PC-3 (cell line): ENCODE measurements around the gene SPRR5. TPM values are rescaled to one million over a fixed set of nuclear protein-coding genes. Genes with fewer than 3 reads are reported as not detected.
A peak's percentile ranks its signal among the peaks of the same experiment; 100 is the strongest.

Experiments
- ATAC-seq: fragments of 200-7000 bp; cut with Tn5 transposase; 2 replicates; pipeline ENCODE4 v1.9.1; 2020; ENCODE audit warnings: mild to moderate bottlenecking, moderate library complexity
- BruUV-seq: library from RNA; stranded (reverse); fragments of 400-500 nt; replicated peaks from 2 replicates; lab custom pipeline; 2021; lab: Mats Ljungman, UMichigan
- CTCF ChIA-PET: fragments of 300-600 bp; sonication (Branson Sonifier 250); formaldehyde crosslinking; loops from one replicate; lab custom pipeline; 2022; ENCODE audit warnings: antibody characterized with exemption; lab: Charles Lee
- POLR2A ChIA-PET: fragments of 300-600 bp; sonication (Branson Sonifier 250); formaldehyde crosslinking; loops from one replicate; lab custom pipeline; 2022; ENCODE audit warnings: antibody characterized with exemption; ENCODE audit not compliant: unreplicated experiment; lab: Charles Lee
- DNase-seq: peaks from one replicate; pipeline ENCODE4 v3.0.0-alpha.2; 2015
- H2AFZ ChIP-seq: fragments of 300-600 bp; sonication (generic); 2 replicates; pipeline ENCODE4 v1.6.0; 2016; ENCODE audit warnings: antibody characterized with exemption, low read length
- H3F3A ChIP-seq: fragments of 300-600 bp; sonication (generic); one replicate; pipeline ENCODE4 v1.6.0; 2017; ENCODE audit warnings: antibody characterized with exemption, low read length, control low read depth, mild to moderate bottlenecking; ENCODE audit not compliant: unreplicated experiment
- H3K27ac ChIP-seq: fragments of 300-600 bp; sonication (generic); 2 replicates; pipeline ENCODE4 v1.5.1; 2016; ENCODE audit warnings: mild to moderate bottlenecking, low read length
- H3K27me3 ChIP-seq: fragments of 300-600 bp; sonication (generic); 2 replicates; pipeline ENCODE4 v1.6.1; 2016; ENCODE audit warnings: low read length, mixed read lengths
- H3K36me3 ChIP-seq: fragments of 300-600 bp; sonication (generic); 2 replicates; pipeline ENCODE4 v1.6.1; 2016; ENCODE audit warnings: low read depth, mixed run types, low read length, mixed read lengths
- H3K4me1 ChIP-seq: fragments of 300-600 bp; sonication (generic); 2 replicates; pipeline ENCODE4 v1.5.1; 2016; ENCODE audit warnings: low read length; ENCODE audit not compliant: insufficient read depth
- H3K4me2 ChIP-seq: fragments of 300-600 bp; sonication (generic); 2 replicates; pipeline ENCODE4 v1.6.0; 2016; ENCODE audit warnings: low read length
- H3K4me3 ChIP-seq: fragments of 300-600 bp; sonication (generic); 2 replicates; pipeline ENCODE4 v1.5.1; 2016; ENCODE audit warnings: mild to moderate bottlenecking, low read length, mixed read lengths
- H3K79me2 ChIP-seq: fragments of 300-600 bp; sonication (generic); 2 replicates; pipeline ENCODE4 v1.6.1; 2017; ENCODE audit warnings: low read length, mixed read lengths
- H3K9ac ChIP-seq: fragments of 300-600 bp; sonication (generic); 2 replicates; pipeline ENCODE4 v1.6.0; 2016; ENCODE audit warnings: mild to moderate bottlenecking, low read length
- H3K9me2 ChIP-seq: fragments of 300-600 bp; sonication (generic); replicated peaks from 2 replicates; pipeline ENCODE4 v1.6.1; 2016; ENCODE audit warnings: mixed run types, low read length, mixed read lengths
- H3K9me3 ChIP-seq: fragments of 300-600 bp; sonication (generic); 2 replicates; pipeline ENCODE4 v1.6.1; 2016; ENCODE audit warnings: low read length, mixed read lengths
- H4K20me1 ChIP-seq: fragments of 300-600 bp; sonication (generic); 2 replicates; pipeline ENCODE4 v1.6.1; 2016; ENCODE audit warnings: low read length, mixed read lengths
- EZH2 ChIP-seq: fragments of 300-600 bp; sonication (generic); IDR thresholded peaks from one replicate; pipeline ENCODE4 v1.6.1; 2017; ENCODE audit warnings: antibody characterized with exemption, mild to moderate bottlenecking, low read length; ENCODE audit not compliant: unreplicated experiment
- EZH2phosphoT487 ChIP-seq: fragments of 300-600 bp; sonication (generic); IDR thresholded peaks from 2 replicates; pipeline ENCODE4 v1.6.1; 2018; ENCODE audit warnings: mild to moderate bottlenecking, antibody characterized with exemption, low read length, borderline replicate concordance
- intact Hi-C: fragments of 100-400 bp; cut with micrococcal nuclease; formaldehyde crosslinking; loops from 2 replicates; pipeline ENCODE4 v1.9.0; 2023
- total RNA-seq: library from RNA; depleted of rRNA; stranded (reverse); fragments of >200 nt; gene quantifications from 2 replicates; pipeline ENCODE4 v1.2.3, GENCODE V29; 2014
- TF ChIP-seq, protein P1 (sequence below): fragments of 300-600 bp; sonication (generic); conservative IDR thresholded peaks from 2 replicates; pipeline ENCODE4 v1.5.1; 2017; ENCODE audit warnings: antibody characterized with exemption, low read depth, mild to moderate bottlenecking, low read length

Gene SPRR5
- total RNA-seq, 1 experiment from 2014 or later, result not detected

DNA sequence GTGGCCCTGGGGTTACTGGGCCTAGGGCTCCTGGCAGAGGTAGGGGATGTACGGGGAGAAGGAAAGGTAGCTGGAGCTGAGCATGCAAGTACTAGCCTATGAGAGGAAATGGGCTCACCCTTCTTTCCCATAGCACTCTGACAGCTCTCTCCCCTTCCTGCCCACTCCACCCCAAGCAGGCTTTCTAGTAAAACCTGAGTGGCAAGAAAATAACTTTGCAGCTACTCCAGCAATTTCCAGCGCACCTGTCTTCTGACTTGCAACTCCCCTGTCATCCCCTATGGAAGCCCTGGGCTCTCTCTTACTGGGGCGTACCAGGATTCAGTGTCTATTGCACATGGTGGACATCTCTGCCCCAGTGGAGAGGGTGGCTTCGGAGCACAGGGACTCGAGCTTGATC lies 45.4 kb upstream of the SPRR5 start:
- no peak overlapping the region for H3K27ac ChIP-seq
- peak; percentile 37 for DNase-seq
- no peaks in the 10 kb centered on the region for H3F3A ChIP-seq
- H3K79me2 ChIP-seq, result no peaks in the 10 kb centered on the region
- peaks cover 13% of the 10 kb centered on the region for H3K4me1 ChIP-seq
- H3K9me2 ChIP-seq, result no peaks in the 10 kb centered on the region
- peaks cover 33% of the 10 kb centered on the region for H3K27me3 ChIP-seq
- H3K4me3 ChIP-seq, result no peak overlapping the region
- no peaks in the 10 kb centered on the region for H3K36me3 ChIP-seq
- no peaks in the 10 kb centered on the region for H4K20me1 ChIP-seq
- ATAC-seq, result no peak
- TF ChIP-seq EZH2, result no peak
- TF ChIP-seq, protein P1, sequence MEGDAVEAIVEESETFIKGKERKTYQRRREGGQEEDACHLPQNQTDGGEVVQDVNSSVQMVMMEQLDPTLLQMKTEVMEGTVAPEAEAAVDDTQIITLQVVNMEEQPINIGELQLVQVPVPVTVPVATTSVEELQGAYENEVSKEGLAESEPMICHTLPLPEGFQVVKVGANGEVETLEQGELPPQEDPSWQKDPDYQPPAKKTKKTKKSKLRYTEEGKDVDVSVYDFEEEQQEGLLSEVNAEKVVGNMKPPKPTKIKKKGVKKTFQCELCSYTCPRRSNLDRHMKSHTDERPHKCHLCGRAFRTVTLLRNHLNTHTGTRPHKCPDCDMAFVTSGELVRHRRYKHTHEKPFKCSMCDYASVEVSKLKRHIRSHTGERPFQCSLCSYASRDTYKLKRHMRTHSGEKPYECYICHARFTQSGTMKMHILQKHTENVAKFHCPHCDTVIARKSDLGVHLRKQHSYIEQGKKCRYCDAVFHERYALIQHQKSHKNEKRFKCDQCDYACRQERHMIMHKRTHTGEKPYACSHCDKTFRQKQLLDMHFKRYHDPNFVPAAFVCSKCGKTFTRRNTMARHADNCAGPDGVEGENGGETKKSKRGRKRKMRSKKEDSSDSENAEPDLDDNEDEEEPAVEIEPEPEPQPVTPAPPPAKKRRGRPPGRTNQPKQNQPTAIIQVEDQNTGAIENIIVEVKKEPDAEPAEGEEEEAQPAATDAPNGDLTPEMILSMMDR, result no peak
- TF ChIP-seq EZH2phosphoT487, result no peak
- intact Hi-C loops, result no loop called here
- no peak overlapping the region for H3K4me2 ChIP-seq
- no peak overlapping the region for H3K9ac ChIP-seq
- ChIA-PET CTCF (no interaction called here), POLR2A (no interaction called here)
- H2AFZ ChIP-seq, result no peak overlapping the region
- BruUV-seq, result no TSS peak
- no peaks in the 10 kb centered on the region for H3K9me3 ChIP-seq

DNA sequence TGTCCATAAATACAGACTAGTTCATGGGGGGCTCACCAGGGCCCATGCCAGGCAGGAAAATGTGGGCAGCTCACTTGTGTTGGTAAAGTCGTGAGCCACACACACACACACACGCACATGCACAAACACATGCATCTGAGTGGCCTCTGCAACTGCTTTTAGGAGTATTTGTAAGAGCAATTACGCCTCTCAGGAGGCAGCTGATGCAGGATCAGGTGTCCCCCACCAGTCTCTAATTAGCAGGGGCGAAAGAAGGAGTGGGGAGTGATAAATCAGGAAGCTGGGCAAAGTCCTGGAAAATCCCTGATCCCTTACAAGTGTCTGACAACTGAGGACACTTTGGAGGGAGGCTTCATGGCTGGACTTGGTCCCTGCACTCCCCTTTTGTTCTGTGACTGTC lies 44.4 kb upstream of the SPRR5 start:
- no peak overlapping the region for H3K9ac ChIP-seq
- no peak overlapping the region for H3K4me3 ChIP-seq
- H3K4me1 ChIP-seq, result peaks cover 23% of the 10 kb centered on the region
- ChIA-PET CTCF (no interaction called here), POLR2A (no interaction called here)
- no peaks in the 10 kb centered on the region for H3F3A ChIP-seq
- no peaks in the 10 kb centered on the region for H3K9me2 ChIP-seq
- no peak overlapping the region for H2AFZ ChIP-seq
- no peak for ATAC-seq
- no peaks in the 10 kb centered on the region for H3K36me3 ChIP-seq
- TF ChIP-seq EZH2, result no peak
- no peak overlapping the region for H3K27ac ChIP-seq
- peaks cover 23% of the 10 kb centered on the region for H3K27me3 ChIP-seq
- H3K9me3 ChIP-seq, result no peaks in the 10 kb centered on the region
- no TSS peak for BruUV-seq
- no peaks in the 10 kb centered on the region for H4K20me1 ChIP-seq
- no peak for DNase-seq
- intact Hi-C loops, result no loop called here
- no peaks in the 10 kb centered on the region for H3K79me2 ChIP-seq
- H3K4me2 ChIP-seq, result no peak overlapping the region

DNA sequence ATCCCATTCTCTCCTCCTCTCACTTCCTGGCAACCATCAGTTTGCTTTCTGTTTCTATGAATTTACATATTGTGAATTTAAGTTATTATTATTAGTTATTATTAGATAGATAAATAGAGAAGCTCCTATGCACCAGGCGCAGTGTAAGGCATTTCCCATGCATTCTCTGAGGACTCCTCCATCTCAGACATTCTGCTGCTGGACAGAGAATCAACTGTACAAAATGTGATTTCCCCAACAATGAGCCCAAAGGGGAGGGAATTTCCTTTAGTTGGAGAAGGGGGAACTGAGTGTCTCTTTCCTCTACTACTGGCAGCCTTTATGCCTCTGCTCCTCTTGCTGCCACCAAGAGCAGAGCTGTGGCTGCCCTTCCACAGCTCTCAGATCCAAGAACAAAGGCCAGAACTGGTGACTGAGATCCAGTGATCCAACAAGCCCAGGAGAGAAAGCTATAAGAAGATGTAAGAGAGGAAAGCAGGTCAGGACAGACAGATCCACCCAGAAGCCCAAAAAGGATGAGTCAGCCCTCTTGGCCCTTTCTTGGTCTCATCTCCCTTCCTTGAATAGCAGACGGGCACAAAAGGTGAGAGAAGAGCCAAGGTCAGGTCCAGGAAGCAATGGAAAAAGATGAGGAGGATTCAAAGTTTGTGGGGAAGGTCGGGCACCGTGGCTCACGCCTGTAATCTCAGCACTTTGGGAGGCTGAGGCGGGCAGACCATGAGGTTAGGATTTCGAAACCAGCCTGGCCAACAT lies 42.1 kb upstream of the SPRR5 start:
- no peak overlapping the region; the same call in 1 of the 2 replicates for H3K27ac ChIP-seq
- peaks cover 1% of the 10 kb centered on the region; the same call in 1 of the 2 replicates for H3K27me3 ChIP-seq
- peaks cover 34% of the 10 kb centered on the region for H3K4me1 ChIP-seq
- POLR2A ChIA-PET, result no interaction called here
- BruUV-seq, result no TSS peak
- DNase-seq (no peak), ATAC-seq (no peak)
- H3K9me3 ChIP-seq, result no peaks in the 10 kb centered on the region
- H3F3A ChIP-seq, result no peaks in the 10 kb centered on the region
- H2AFZ ChIP-seq, result no peak overlapping the region
- TF ChIP-seq EZH2phosphoT487 (no peak), EZH2 (no peak)
- TF ChIP-seq, protein P1, result no peak
- H3K9ac ChIP-seq, result no peak overlapping the region
- no peaks in the 10 kb centered on the region for H3K9me2 ChIP-seq
- H3K4me3 ChIP-seq, result no peak overlapping the region
- no peaks in the 10 kb centered on the region for H3K79me2 ChIP-seq
- H4K20me1 ChIP-seq, result no peaks in the 10 kb centered on the region
- intact Hi-C loops, result no loop called here
- CTCF ChIA-PET, result no interaction called here
- H3K4me2 ChIP-seq, result no peak overlapping the region
- H3K36me3 ChIP-seq, result no peaks in the 10 kb centered on the region
